Measurements from ENCODE around the gene GLYATL1B. TPM values are rescaled to one million over a fixed set of nuclear protein-coding genes. Genes with fewer than 3 reads are reported as not detected.

The GLYATL1B gene
- total RNA-seq, 1 donor from 2014 or later = not detected

Other genes with a start within 250 kb of the GLYATL1B start
- gene GLYATL2, start 241.6 kb upstream of the GLYATL1B start, total RNA-seq = 19.0 TPM
- 3.6 TPM for gene GLYATL1, start 146.8 kb upstream of the GLYATL1B start, total RNA-seq
- 1.4 TPM for gene FAM111B, start 20.9 kb downstream of the GLYATL1B start, total RNA-seq
- gene FAM111A, start 56.5 kb downstream of the GLYATL1B start, total RNA-seq = 41.0 TPM
- 63.6 TPM for gene DTX4, start 85.8 kb downstream of the GLYATL1B start, total RNA-seq
- 13.5 TPM for gene MPEG1, start 126.6 kb downstream of the GLYATL1B start, total RNA-seq

Data from mucosa of gallbladder (tissue), 1 donor.